GM12878 (cell line): Measurements from ENCODE around the gene EFNA1. TPM values are rescaled to one million over a fixed set of nuclear protein-coding genes. Genes with fewer than 3 reads are reported as not detected.

Experiments
- BMI1 ChIP-seq: fragments of 450-650 bp; IDR thresholded peaks from 2 replicates; pipeline ENCODE4 v1.6.1; 2016; ENCODE audit warnings: mild to moderate bottlenecking, moderate library complexity, borderline replicate concordance
- CEBPB ChIP-seq, 2 experiments: fragments of 150-350 bp in 1 of 2; IDR thresholded peaks; 2 replicates each; pipeline ENCODE4 v1.6.1; 2012 to 2014; ENCODE audit warnings: low read depth in 2 of 2, low read length in 2 of 2, borderline replicate concordance in 1 of 2, inconsistent platforms in 1 of 2
- EGR1 ChIP-seq, 2 experiments: IDR thresholded peaks; 1 replicate in 1 of 2; 2 replicates in 1 of 2; pipeline ENCODE4 v1.6.1; 2011 to 2012; ENCODE audit warnings: low read depth in 2 of 2, low read length in 2 of 2, borderline replicate concordance in 1 of 2, mild to moderate bottlenecking in 1 of 2, moderate library complexity in 1 of 2
- GABPA ChIP-seq: IDR thresholded peaks from 2 replicates; pipeline ENCODE4 v1.6.1; 2014; ENCODE audit warnings: antibody characterized with exemption, low read depth, mild to moderate bottlenecking, inconsistent platforms
- GATAD2B ChIP-seq: fragments of 450-650 bp; conservative IDR thresholded peaks from 2 replicates; pipeline ENCODE4 v1.6.1; 2017; ENCODE audit warnings: low read depth, mild to moderate bottlenecking, moderate library complexity
- HCFC1 ChIP-seq: fragments of 150-350 bp; IDR thresholded peaks from 2 replicates; pipeline ENCODE4 v1.6.1; 2014; ENCODE audit warnings: low read length
- MTA3 ChIP-seq: IDR thresholded peaks from 2 replicates; pipeline ENCODE4 v1.6.1; 2012; ENCODE audit warnings: low read length, inconsistent platforms, borderline replicate concordance
- RAD51 ChIP-seq: fragments of 450-650 bp; IDR thresholded peaks from 2 replicates; pipeline ENCODE4 v1.6.1; 2016; ENCODE audit warnings: moderate library complexity, mild to moderate bottlenecking, inconsistent platforms
- RB1 ChIP-seq: fragments of 450-650 bp; formaldehyde crosslinking; IDR thresholded peaks from 2 replicates; pipeline ENCODE4 v1.6.1; 2017; ENCODE audit warnings: mild to moderate bottlenecking, borderline replicate concordance
- YY1 ChIP-seq: IDR thresholded peaks from 2 replicates; pipeline ENCODE4 v1.6.1; 2011; ENCODE audit warnings: low read depth, mild to moderate bottlenecking, low read length
- polyA plus RNA-seq, 11 experiments: library from polyadenylated mRNA; depleted of rRNA in 4 of 11; unstranded in 6 of 11; stranded (reverse) in 5 of 11; fragments of >200 nt; fragmentation: Nextera tagmentation in 4 of 11; fragmentation: Illumina TruSeq in 1 of 11; extraction: Ambion mirVana in 4 of 11; extraction: Trizol in 1 of 11; gene quantifications; 1 replicate in 1 of 11; 2 replicates in 10 of 11; pipeline versions ENCODE4 v1.2.1 to v1.2.3, GENCODE V29; 2011 to 2016; ENCODE audit warnings: inconsistent platforms in 2 of 11, missing spikeins in 2 of 11, low read depth in 1 of 11
- total RNA-seq, 4 experiments: library from RNA; depleted of rRNA in 3 of 4; stranded (reverse); fragments of >200 nt in 3 of 4; fragmentation: Illumina TruSeq in 1 of 4; extraction: Trizol in 1 of 4; gene quantifications; 2 replicates each; pipeline versions ENCODE4 v1.2.1 to v1.2.3, GENCODE V29; 2013 to 2021
- TF ChIP-seq, protein P1 (sequence below): fragments of 450-650 bp; IDR thresholded peaks from 2 replicates; pipeline ENCODE4 v1.6.1; 2014; ENCODE audit warnings: mild to moderate bottlenecking
- TF ChIP-seq, protein P2 (sequence below): IDR thresholded peaks from 2 replicates; pipeline ENCODE4 v1.6.1; 2011; ENCODE audit warnings: borderline replicate concordance, low read depth, mild to moderate bottlenecking, moderate library complexity, mixed read lengths, low read length; ENCODE audit not compliant: insufficient read depth; ENCODE audit errors: extremely low read length
- TF ChIP-seq, protein P3 (sequence below): fragments of 450-650 bp; IDR thresholded peaks from 2 replicates; pipeline ENCODE4 v1.6.1; 2018; ENCODE audit warnings: borderline replicate concordance, mild to moderate bottlenecking; ENCODE audit not compliant: partially characterized antibody
- TF ChIP-seq, protein P4 (sequence below): IDR thresholded peaks from 2 replicates; pipeline ENCODE4 v1.6.1; 2012; ENCODE audit warnings: mild to moderate bottlenecking, low read depth, low read length
- TF ChIP-seq, protein P5 (sequence below): fragments of 450-650 bp; IDR thresholded peaks from 2 replicates; pipeline ENCODE4 v1.6.1; 2017; ENCODE audit warnings: mild to moderate bottlenecking, low read depth, inconsistent platforms; ENCODE audit not compliant: poor library complexity, severe bottlenecking

Gene EFNA1
- total and polyA plus RNA-seq, 10 of the 15 experiments (the other 5 are each of a cell fraction or from before 2014, with no cell fraction given), result 0.13 to 7.5 (median 0.28) TPM; not detected in 5

DNA sequence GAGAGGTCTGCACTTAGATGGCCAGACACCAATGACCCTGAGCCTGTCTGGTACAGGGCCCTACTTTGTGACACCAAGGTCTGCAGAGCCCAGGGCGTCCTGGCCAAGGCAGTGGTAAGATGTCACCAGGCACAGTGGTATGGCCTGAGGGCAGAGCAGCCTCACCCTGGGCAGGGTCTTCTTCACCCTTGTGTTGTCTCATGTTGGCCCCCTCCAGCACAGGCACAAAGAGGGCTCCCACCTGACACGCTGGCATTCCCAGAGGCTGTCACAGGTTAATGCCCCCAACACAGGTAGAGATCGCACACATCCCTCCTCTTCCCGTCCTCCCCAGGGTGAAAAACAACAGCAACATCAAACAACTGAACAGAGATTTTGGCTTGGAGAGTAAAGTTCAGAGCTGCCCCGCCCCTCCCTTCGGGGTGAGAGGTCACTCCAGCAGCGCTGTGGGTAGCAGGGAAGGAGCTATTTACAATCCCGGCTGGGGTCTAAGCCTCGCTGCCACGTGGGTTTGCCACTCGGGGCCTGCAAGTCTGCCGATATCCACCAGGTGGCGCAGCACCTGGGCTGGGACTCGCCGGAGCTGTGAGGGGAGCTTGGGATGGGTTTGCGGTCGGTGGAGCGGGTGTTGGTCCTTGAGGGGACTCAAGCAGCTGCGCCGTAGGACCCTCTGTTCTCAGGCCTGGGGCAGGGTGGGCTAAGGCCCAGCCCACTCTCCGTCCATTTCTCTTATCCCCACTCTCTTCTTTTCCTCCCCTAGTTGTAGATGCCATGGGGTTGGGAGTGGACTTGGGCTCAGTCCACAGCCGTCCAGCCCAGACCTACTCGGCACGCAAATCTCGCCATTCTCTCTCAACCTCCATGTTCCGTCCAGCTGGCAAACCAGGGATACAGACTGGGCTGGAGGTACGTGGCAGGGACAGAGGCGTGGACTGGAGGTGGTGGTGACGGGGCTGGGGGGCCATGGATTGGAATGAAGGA is 36.3 kb upstream of the EFNA1 start (continued):
- TF ChIP-seq HCFC1 (no peak), MTA3 (no peak), BMI1 (no peak), YY1 (peak; percentile 63), EGR1 (IDR thresholded peaks at IDR 0.05; ENCODE audit: borderline replicate concordance in 1 of 2, low read depth in 2 of 2, low read length in 2 of 2) (no peak), CEBPB (IDR thresholded peaks at IDR 0.05; ENCODE audit: borderline replicate concordance in 1 of 2, low read depth in 2 of 2, low read length in 2 of 2) (no peak), GATAD2B (no peak), GABPA (no peak), RAD51 (peak; percentile 34; the same call in 1 of the 2 replicates), RB1 (no peak)
- TF ChIP-seq, protein P1, sequence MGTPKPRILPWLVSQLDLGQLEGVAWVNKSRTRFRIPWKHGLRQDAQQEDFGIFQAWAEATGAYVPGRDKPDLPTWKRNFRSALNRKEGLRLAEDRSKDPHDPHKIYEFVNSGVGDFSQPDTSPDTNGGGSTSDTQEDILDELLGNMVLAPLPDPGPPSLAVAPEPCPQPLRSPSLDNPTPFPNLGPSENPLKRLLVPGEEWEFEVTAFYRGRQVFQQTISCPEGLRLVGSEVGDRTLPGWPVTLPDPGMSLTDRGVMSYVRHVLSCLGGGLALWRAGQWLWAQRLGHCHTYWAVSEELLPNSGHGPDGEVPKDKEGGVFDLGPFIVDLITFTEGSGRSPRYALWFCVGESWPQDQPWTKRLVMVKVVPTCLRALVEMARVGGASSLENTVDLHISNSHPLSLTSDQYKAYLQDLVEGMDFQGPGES, result 0 out of 2 replicates have a peak, but pooled peaks have one; percentile 43
- TF ChIP-seq, protein P2, sequence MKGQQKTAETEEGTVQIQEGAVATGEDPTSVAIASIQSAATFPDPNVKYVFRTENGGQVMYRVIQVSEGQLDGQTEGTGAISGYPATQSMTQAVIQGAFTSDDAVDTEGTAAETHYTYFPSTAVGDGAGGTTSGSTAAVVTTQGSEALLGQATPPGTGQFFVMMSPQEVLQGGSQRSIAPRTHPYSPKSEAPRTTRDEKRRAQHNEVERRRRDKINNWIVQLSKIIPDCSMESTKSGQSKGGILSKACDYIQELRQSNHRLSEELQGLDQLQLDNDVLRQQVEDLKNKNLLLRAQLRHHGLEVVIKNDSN, result peak; percentile 68
- TF ChIP-seq, protein P3, sequence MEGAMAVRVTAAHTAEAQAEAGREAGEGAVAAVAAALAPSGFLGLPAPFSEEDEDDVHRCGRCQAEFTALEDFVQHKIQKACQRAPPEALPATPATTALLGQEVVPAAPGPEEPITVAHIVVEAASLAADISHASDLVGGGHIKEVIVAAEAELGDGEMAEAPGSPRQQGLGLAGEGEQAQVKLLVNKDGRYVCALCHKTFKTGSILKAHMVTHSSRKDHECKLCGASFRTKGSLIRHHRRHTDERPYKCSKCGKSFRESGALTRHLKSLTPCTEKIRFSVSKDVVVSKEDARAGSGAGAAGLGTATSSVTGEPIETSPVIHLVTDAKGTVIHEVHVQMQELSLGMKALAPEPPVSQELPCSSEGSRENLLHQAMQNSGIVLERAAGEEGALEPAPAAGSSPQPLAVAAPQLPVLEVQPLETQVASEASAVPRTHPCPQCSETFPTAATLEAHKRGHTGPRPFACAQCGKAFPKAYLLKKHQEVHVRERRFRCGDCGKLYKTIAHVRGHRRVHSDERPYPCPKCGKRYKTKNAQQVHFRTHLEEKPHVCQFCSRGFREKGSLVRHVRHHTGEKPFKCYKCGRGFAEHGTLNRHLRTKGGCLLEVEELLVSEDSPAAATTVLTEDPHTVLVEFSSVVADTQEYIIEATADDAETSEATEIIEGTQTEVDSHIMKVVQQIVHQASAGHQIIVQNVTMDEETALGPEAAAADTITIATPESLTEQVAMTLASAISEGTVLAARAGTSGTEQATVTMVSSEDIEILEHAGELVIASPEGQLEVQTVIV, result no peak
- TF ChIP-seq, protein P4, sequence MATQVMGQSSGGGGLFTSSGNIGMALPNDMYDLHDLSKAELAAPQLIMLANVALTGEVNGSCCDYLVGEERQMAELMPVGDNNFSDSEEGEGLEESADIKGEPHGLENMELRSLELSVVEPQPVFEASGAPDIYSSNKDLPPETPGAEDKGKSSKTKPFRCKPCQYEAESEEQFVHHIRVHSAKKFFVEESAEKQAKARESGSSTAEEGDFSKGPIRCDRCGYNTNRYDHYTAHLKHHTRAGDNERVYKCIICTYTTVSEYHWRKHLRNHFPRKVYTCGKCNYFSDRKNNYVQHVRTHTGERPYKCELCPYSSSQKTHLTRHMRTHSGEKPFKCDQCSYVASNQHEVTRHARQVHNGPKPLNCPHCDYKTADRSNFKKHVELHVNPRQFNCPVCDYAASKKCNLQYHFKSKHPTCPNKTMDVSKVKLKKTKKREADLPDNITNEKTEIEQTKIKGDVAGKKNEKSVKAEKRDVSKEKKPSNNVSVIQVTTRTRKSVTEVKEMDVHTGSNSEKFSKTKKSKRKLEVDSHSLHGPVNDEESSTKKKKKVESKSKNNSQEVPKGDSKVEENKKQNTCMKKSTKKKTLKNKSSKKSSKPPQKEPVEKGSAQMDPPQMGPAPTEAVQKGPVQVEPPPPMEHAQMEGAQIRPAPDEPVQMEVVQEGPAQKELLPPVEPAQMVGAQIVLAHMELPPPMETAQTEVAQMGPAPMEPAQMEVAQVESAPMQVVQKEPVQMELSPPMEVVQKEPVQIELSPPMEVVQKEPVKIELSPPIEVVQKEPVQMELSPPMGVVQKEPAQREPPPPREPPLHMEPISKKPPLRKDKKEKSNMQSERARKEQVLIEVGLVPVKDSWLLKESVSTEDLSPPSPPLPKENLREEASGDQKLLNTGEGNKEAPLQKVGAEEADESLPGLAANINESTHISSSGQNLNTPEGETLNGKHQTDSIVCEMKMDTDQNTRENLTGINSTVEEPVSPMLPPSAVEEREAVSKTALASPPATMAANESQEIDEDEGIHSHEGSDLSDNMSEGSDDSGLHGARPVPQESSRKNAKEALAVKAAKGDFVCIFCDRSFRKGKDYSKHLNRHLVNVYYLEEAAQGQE, result no peak
- TF ChIP-seq, protein P5, sequence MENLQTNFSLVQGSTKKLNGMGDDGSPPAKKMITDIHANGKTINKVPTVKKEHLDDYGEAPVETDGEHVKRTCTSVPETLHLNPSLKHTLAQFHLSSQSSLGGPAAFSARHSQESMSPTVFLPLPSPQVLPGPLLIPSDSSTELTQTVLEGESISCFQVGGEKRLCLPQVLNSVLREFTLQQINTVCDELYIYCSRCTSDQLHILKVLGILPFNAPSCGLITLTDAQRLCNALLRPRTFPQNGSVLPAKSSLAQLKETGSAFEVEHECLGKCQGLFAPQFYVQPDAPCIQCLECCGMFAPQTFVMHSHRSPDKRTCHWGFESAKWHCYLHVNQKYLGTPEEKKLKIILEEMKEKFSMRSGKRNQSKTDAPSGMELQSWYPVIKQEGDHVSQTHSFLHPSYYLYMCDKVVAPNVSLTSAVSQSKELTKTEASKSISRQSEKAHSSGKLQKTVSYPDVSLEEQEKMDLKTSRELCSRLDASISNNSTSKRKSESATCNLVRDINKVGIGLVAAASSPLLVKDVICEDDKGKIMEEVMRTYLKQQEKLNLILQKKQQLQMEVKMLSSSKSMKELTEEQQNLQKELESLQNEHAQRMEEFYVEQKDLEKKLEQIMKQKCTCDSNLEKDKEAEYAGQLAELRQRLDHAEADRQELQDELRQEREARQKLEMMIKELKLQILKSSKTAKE, result no peak
